Activated T-helper 17 cell treated with anti-CD3 and anti-CD28 coated beads, Interleukin-2, amount 50 U/mL, for 72 hours (primary cell): ENCODE measurements around the gene RASA3. TPM values are rescaled to one million over a fixed set of nuclear protein-coding genes. Genes with fewer than 3 reads are reported as not detected.
"Not testable (repeated sequence)": the region's sequence is repeated elsewhere in the genome, so short reads cannot be mapped to it uniquely, and the experiment has no call there.

Experiments
- ATAC-seq: fragments of 150-1000 bp; cut with Tn5 transposase; replicated peaks from 2 replicates; pipeline ENCODE4 v1.10.0; 2021; ENCODE audit warnings: mild to moderate bottlenecking, moderate library complexity
- H3K27ac Mint-ChIP-seq: one replicate; pipeline ENCODE4 v1.8.0; 2022; ENCODE audit warnings: mixed read lengths
- H3K27me3 Mint-ChIP-seq: one replicate; pipeline ENCODE4 v1.8.0; 2022; ENCODE audit warnings: mixed read lengths
- H3K36me3 Mint-ChIP-seq: one replicate; pipeline ENCODE4 v1.8.0; 2022; ENCODE audit warnings: low read depth, mild to moderate bottlenecking, mixed read lengths
- H3K4me1 Mint-ChIP-seq: one replicate; pipeline ENCODE4 v1.8.0; 2022; ENCODE audit warnings: mixed read lengths
- H3K4me3 Mint-ChIP-seq: one replicate; pipeline ENCODE4 v1.8.0; 2022; ENCODE audit warnings: mild to moderate bottlenecking, mixed read lengths
- H3K9me3 Mint-ChIP-seq: one replicate; pipeline ENCODE4 v1.8.0; 2022; ENCODE audit warnings: mixed read lengths
- total RNA-seq, 2 donors: library from RNA; stranded (reverse); gene quantifications; one replicate each; pipeline ENCODE4 v1.2.3, GENCODE V29; 2022

RASA3 gene
- total RNA-seq, 2 donors from 2014 or later = 18.4 to 62.5 TPM

DNA sequence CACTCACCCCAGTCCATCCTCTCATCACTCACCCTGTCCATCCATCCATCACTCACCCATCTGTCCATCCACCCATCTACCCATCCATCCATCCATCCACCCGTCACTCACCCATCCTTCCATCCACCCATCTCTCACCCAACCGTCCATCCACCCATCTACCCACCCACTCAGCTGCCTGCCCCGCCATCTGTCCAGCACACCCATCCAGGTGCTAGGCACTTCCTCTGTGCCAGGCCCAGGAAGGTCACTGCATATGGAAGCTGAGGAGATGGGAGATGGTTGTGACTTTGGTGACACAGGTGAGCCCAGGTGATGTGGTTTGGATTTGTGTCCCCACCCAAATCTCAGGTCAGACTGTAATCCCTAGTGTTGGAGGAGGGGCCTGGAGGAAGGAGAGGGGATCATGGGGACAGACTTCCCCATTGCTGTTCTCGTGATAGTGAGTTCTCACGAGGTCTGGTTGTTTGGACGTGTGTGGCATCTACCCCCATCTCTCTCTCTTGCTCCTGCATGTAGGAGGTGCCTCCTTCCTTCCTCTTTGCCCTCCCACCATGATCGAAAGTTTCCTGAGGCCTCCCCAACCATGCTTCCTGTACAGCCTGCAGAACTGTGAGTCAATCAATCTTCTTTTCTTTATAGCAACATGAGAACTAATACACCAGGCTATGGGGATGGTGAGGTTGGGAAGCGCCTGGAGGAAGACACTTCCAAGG lies 142.7 kb downstream of the RASA3 start:
- no peaks in the 10 kb centered on the region for H3K9me3 Mint-ChIP-seq
- H3K4me3 Mint-ChIP-seq = no peak overlapping the region
- no peaks in the 10 kb centered on the region for H3K27me3 Mint-ChIP-seq
- H3K27ac Mint-ChIP-seq = peak overlapping the region; percentile 80
- H3K36me3 Mint-ChIP-seq = peaks cover 50% of the 10 kb centered on the region
- peaks cover 10% of the 10 kb centered on the region for H3K4me1 Mint-ChIP-seq
- ATAC-seq = no peak

DNA sequence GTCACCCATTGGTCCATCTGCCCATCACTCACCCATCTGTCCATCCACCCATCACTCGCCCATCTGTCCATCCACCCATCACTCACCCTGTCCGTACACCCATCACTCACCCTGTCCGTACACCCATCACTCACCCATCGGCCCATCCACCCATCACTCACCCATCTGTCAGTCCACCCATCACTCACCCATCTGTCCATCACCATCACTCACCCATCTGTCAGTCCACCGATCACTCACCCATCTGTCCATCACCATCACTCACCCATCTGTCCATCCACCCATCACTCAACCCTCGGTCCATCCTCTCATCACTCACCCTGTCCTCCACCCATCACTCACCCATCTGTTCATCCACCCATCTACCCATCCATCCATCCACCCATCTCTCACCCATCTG lies 143.6 kb downstream of the RASA3 start:
- H3K36me3 Mint-ChIP-seq = peaks cover 41% of the 10 kb centered on the region
- peaks cover 10% of the 10 kb centered on the region for H3K4me1 Mint-ChIP-seq
- not testable (repeated sequence) for H3K27me3 Mint-ChIP-seq, H3K4me3 Mint-ChIP-seq, H3K9me3 Mint-ChIP-seq, ATAC-seq
- H3K27ac Mint-ChIP-seq = peak overlapping the region; percentile 80

DNA sequence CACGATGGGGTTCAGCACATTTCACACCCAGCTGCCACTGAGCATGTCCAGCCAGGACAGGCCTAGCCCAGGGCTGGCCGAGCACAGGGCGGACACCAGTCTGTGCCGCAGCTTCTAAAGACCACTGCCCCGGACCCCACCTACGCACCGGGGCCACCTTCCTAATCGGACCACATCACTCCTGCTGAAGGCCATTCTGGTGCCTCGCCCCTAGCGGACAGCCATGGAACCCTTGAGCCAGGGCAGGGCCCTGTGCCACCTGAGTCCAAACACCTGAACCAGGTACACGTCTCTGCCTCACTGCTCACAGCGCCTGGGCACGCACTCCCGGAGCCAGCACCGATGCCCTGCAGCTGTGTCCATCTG lies 150.1 kb downstream of the RASA3 start:
- no peak overlapping the region for H3K4me3 Mint-ChIP-seq
- no peak for ATAC-seq
- no peak overlapping the region for H3K27ac Mint-ChIP-seq
- peaks cover 5% of the 10 kb centered on the region for H3K4me1 Mint-ChIP-seq
- H3K27me3 Mint-ChIP-seq = no peaks in the 10 kb centered on the region
- H3K9me3 Mint-ChIP-seq = no peaks in the 10 kb centered on the region
- peaks cover 59% of the 10 kb centered on the region for H3K36me3 Mint-ChIP-seq

DNA sequence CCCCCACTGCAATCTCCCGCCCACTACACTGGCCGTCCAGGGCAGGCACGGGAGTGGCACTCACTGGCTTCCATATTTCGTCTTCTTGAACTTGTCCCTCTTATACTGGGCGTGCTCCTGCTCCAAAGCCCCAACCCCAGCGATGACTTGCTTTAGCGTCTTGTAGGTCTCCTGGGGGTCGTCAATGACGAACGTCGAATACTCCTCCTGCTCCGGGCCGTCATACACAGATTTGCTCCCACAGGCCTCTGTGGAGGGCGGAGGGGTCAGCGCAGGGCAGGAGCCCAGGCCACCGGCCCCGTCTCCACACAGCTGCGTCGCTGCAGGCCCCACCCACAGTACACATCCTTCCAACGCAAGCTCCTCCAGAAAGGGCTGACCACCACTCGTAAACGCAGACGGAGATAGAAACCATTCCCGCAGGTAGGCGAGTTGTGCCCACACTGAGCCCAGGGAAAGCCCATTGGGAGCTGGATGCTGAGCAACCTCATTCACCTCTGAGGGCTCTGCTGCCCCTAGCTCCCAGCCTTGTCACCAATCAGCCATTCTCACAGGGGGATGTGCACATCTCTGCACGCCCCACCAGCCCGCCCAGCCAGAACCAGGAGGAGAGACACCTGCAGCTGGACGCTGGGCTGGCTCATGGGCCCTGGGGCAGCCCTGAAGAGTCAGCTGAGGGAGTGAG lies 150.7 kb downstream of the RASA3 start:
- no peak overlapping the region for H3K4me3 Mint-ChIP-seq
- H3K4me1 Mint-ChIP-seq = peaks cover 5% of the 10 kb centered on the region
- H3K9me3 Mint-ChIP-seq = no peaks in the 10 kb centered on the region
- no peak overlapping the region for H3K27ac Mint-ChIP-seq
- no peaks in the 10 kb centered on the region for H3K27me3 Mint-ChIP-seq
- peaks cover 65% of the 10 kb centered on the region for H3K36me3 Mint-ChIP-seq
- no peak for ATAC-seq

DNA sequence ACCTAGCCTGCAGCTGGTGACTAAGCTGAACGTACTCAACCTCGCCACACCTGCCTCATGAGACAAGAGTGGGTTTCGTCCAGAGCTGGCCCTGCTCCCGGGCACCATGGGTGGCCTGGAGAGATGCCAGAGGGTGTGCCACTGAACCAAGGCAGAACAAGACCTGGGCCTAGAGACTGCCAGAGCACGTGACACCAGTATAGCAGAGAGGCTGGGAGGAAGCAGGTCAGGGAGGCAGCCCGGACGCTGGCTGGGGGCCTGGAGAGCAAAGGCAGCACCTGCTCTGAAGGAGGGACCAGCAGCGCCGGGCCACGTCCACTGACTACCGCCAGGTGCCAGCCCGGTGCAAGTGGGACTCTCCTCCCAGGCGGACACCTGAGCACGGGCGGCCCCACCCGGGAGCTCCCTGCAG lies 151.2 kb downstream of the RASA3 start:
- Mint-ChIP-seq H3K27me3 (no peaks in the 10 kb centered on the region), H3K4me3 (no peak overlapping the region), H3K4me1 (peaks cover 5% of the 10 kb centered on the region), H3K36me3 (peaks cover 70% of the 10 kb centered on the region), H3K27ac (no peak overlapping the region), H3K9me3 (no peaks in the 10 kb centered on the region)
- no peak for ATAC-seq

DNA sequence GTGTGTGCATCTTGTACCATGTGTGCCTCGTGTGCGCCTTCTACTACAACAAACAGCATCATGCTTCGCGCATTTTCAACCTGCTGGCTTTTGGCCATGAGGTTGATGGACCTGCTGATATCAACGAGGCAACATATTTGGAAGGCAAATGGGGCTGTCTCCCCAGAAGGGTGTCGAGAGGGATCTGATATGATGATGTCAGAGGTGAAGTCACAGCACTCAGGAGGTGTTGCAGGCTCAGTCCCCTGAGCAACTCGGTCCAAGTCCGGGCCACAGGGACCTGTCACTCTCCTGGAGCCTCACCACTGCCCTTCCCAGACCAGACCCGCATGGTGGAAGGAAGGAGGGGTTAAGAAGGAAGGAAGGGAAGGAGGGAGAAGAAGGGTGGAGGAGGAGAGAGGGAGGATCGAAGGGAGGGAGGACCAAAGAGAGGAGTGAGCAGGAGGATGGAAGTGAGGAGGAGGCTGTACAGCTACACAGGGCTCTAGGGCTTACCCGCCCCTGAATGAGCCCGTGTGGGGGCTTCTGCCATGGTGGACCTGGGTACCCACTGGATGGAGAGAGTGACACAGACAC lies 151.8 kb downstream of the RASA3 start:
- Mint-ChIP-seq H3K27me3 (no peaks in the 10 kb centered on the region), H3K4me1 (peaks cover 5% of the 10 kb centered on the region), H3K36me3 (peaks cover 76% of the 10 kb centered on the region), H3K9me3 (no peaks in the 10 kb centered on the region), H3K27ac (peak overlapping the region; percentile 42), H3K4me3 (no peak overlapping the region)
- no peak for ATAC-seq

DNA sequence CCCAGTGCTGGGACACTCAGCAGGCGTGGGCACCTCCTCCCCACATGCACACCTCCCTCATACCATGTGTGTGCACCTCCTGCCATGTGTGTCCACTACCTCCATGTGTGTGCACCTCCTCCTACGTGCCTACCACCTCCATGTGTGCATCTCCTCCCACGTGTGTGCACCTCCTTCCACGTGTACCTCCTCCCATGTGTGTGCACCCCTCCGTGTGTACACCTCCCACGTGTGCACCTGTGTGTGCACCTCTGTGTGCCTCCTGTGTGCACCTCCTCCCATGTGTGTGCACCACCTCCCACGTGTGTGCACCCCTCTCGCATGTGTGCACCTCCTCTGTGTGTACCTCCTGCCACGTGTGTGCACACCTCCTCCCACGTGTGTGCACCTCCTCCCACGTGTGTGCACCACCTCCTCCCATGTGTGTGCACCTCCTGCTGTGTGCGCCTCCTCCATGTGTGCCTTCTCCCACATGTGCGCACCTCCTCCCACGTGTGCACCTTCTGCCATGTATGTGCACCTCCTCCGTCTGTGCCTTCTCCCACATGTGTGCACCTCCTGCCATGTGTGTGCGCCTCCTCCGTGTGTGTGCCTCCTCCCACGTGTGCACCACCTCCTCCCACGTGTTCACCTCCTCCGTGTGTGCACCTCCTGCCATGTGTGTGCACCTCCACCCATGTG lies 152.5 kb downstream of the RASA3 start:
- H3K27me3 Mint-ChIP-seq = no peaks in the 10 kb centered on the region
- H3K36me3 Mint-ChIP-seq = peaks cover 79% of the 10 kb centered on the region
- H3K27ac Mint-ChIP-seq = peak overlapping the region; percentile 42
- no peaks in the 10 kb centered on the region for H3K9me3 Mint-ChIP-seq
- H3K4me3 Mint-ChIP-seq = no peak overlapping the region
- peaks cover 5% of the 10 kb centered on the region for H3K4me1 Mint-ChIP-seq
- ATAC-seq = no peak

DNA sequence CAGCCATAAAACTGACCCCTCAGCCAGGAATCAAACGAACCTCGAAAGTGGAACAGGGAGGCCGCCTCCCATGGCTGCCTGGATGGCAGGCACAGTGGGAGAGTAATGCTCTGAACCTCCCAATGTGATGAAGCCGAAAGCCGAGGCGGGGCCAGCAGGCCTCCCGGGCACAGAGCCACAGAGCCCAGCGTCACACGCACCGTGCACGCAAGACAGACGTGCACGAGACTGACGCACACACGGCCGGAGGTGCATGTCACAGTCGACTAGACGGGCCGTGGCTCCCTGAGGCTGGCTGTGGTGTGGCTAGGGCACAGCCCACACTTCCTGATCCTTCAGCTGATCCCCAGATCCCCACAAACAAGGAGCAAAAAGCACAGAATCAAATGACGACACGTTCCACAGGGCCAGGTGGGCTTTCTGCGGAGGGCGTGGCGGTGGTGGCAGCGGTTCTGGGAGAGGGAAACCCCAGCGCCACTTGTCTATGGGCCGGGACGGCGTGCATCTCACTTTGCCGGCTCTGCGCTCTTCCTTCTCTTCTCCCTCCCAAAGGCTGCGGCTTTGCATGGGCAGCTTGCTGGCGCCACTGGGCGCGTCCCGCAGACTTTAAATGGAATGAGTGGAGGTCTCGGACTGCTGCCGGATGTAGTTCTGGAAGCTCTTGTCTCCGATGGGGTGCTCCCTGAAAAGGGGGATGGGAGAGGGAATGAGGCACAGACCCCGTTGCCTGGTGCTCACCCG lies 153.5 kb downstream of the RASA3 start:
- Mint-ChIP-seq H3K4me3 (no peak overlapping the region), H3K27ac (no peak overlapping the region), H3K27me3 (no peaks in the 10 kb centered on the region), H3K36me3 (peaks cover 79% of the 10 kb centered on the region), H3K9me3 (no peaks in the 10 kb centered on the region), H3K4me1 (peaks cover 5% of the 10 kb centered on the region)
- ATAC-seq = no peak

DNA sequence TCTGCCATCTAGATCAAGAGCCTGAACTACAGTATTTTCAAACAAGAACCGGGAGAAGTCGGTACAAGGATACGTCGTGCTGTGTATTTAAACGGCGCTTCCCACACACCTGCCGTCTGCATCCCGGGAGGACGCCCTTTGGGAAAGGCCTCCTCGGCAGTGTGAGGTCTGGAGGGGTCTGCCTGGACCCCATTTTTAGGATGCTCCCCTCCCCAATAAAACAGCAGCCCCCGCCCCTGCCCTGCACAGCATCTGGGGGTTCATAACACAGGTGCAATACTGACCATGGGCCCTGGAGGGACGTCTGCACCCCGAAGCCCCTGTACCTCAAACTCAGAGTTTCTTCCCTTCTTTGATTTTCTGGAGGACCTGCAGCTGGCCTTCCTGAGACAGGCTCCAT lies 154.4 kb downstream of the RASA3 start:
- Mint-ChIP-seq H3K27me3 (no peaks in the 10 kb centered on the region), H3K4me3 (no peak overlapping the region), H3K9me3 (no peaks in the 10 kb centered on the region), H3K27ac (no peak overlapping the region), H3K36me3 (peaks cover 80% of the 10 kb centered on the region), H3K4me1 (peaks cover 5% of the 10 kb centered on the region)
- no peak for ATAC-seq

DNA sequence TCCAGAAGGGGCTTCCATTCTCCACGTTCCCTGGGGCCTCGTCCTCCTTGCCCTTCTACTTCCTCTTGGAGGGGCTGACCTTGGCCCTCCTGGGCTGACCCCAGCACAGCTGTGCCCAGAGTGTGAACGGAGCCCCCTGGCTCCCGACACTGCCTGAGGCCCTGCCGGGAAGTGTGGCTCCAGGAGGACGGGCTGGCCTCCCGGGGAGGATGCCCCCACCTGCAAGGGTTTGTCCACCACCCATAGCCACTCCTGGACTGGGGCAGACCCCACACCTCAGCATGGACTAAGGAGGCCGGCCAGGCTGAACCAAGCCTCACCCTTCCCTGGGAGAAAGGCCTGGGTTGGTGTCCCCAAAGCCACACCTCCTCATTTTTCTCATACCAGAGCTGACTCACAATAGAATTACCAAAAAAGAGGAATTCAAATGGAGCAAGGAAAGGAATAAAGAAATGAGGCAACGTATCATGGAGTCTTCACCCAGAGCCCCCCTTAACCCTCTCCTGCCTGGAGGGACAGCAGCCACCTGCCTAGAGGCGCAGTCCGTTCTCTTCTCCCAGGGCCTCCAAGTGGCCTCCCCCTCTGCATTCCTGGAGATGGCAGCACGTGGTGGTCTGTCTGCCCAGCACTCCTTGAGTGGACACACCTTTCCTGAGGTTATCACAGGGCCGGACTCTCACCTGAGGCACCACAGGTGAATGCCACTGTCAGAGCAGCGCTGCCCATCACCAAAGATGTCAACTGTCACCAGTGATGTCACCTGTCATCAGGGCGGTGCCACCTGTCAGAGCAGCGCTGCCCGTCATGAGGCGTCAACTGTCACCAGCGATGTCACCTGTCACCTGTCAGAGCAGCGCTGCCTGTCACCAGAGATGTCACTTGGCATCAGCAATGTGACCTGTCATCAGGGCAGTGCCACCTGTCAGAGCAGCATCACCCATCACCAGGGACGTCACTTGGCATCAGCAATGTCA lies 155.4 kb downstream of the RASA3 start:
- Mint-ChIP-seq H3K4me3 (no peak overlapping the region), H3K4me1 (peaks cover 5% of the 10 kb centered on the region), H3K9me3 (no peaks in the 10 kb centered on the region), H3K27me3 (no peaks in the 10 kb centered on the region), H3K36me3 (peaks cover 71% of the 10 kb centered on the region), H3K27ac (no peak overlapping the region)
- ATAC-seq = no peak

DNA sequence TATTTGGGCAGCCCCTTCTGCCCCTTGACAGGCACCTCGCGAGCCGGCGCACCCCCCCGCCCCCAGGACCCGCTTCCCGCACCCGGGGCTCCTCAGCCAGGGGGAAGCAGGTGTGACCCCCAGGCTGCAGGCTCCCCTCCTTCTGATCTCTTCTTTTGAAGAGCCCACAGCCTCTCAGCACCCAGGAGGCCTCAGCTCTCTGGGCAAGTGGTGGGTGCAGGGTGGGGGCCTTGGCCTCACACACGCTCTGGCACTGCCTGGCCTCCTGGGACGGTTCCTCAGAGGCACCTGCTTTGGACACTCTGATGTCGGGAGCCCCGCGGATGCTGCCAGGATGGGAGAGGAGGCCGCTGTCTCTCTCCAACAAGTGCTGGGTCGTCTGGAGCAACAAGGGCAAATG lies 157.0 kb downstream of the RASA3 start:
- H3K27ac Mint-ChIP-seq = no peak overlapping the region
- no peaks in the 10 kb centered on the region for H3K27me3 Mint-ChIP-seq
- no peak for ATAC-seq
- no peaks in the 10 kb centered on the region for H3K9me3 Mint-ChIP-seq
- peaks cover 3% of the 10 kb centered on the region for H3K4me1 Mint-ChIP-seq
- H3K36me3 Mint-ChIP-seq = peaks cover 58% of the 10 kb centered on the region
- no peak overlapping the region for H3K4me3 Mint-ChIP-seq

DNA sequence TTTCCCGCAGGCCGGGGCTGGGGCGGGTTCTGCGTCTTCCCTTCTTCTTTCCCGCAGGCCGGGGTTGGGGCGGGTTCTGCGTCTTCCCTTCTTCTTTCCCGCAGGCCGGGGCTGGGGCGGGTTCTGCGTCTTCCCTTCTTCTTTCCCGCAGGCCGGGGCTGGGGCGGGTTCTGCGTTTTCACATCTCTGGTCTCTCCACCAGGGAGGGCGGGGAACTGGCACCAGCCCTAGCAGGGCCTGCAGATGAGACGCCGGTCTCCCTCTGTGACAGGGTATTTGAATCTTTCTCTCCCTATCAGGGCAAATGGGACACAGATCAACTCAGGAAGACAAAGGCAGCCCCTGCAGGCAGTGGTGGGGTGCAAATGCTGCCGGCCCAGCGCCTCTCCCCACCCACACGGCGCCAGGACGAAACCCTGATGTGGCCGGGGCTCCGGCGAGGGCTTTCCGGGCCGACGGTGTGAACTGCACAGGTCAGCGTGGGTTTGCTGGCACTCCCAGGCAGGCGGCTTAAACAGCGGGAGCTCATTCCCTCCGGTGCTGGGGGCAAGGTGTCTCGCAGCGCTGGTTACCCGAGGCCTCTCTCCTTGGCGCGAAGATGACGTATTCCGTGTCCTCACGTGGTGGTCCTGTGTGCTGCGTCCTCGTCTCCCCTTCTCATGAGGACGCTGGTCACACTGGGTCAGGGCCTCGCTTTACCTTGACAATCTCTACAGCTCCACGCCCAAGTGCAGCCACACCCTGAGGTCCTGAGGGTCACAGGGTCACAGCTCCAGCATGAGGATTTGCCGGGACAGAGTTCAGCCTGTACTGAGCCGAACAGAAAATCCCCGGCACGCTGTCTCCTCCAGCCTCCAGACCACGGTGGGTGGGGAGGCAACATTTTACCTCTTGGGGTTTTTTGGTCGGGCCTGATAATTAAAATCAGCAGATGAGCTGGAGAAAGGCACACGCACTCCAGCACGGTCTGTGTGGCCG lies 157.8 kb downstream of the RASA3 start:
- no peak overlapping the region for H3K27ac Mint-ChIP-seq
- H3K4me3 Mint-ChIP-seq = no peak overlapping the region
- ATAC-seq = no peak
- H3K36me3 Mint-ChIP-seq = peaks cover 56% of the 10 kb centered on the region
- no peaks in the 10 kb centered on the region for H3K9me3 Mint-ChIP-seq
- H3K4me1 Mint-ChIP-seq = no peaks in the 10 kb centered on the region
- no peaks in the 10 kb centered on the region for H3K27me3 Mint-ChIP-seq
